Mesodermal cell (in vitro differentiated cells): ENCODE data around the gene RPRD2.

ENCODE experiments used
- H3K27ac ChIP-seq: 2 replicates; pipeline ENCODE4 v1.7.0; 2013; ENCODE audit warnings: mild to moderate bottlenecking, low read depth, low read length, moderate library complexity; ENCODE audit not compliant: severe bottlenecking
- H3K36me3 ChIP-seq: 2 replicates; pipeline ENCODE4 v1.7.1; 2013; ENCODE audit warnings: mild to moderate bottlenecking, low read length, moderate library complexity; ENCODE audit not compliant: control insufficient read depth, insufficient read depth
- H3K4me1 ChIP-seq: one replicate; pipeline ENCODE4 v1.7.1; 2013; ENCODE audit warnings: mild to moderate bottlenecking, low read length; ENCODE audit not compliant: insufficient read depth, control insufficient read depth, poor library complexity, severe bottlenecking
- H3K4me3 ChIP-seq: 2 replicates; pipeline ENCODE4 v1.7.0; 2013; ENCODE audit warnings: low read length, control low read depth, mild to moderate bottlenecking; ENCODE audit not compliant: insufficient read depth, poor library complexity, severe bottlenecking; ENCODE audit errors: extremely low read depth
- H3K9me3 ChIP-seq: 2 replicates; pipeline ENCODE4 v1.7.1; 2013; ENCODE audit warnings: mild to moderate bottlenecking, low read length, moderate library complexity; ENCODE audit not compliant: control insufficient read depth
- WGBS, 2 experiments: methylation state at CpG; one replicate each; pipeline ENCODE4 v1.1.5; 2013; ENCODE audit warnings: missing lambda C conversion rate in 2 of 2; ENCODE audit not compliant: insufficient coverage in 2 of 2; 5-methylcytosine and 5-hydroxymethylcytosine counted together

The RPRD2 gene

GRCh38 chr1:150414592-150414991 is 50.6 kb downstream of the RPRD2 start:
- Histone ChIP-seq H3K36me3 (peaks cover 13% of the 10 kb centered on the region), H3K27ac (no peak overlapping the region), H3K4me1 (no peaks in the 10 kb centered on the region), H3K9me3 (no peaks in the 10 kb centered on the region), H3K4me3 (no peak overlapping the region)
- WGBS, 2 experiments = no CpG with 5 or more reads among the region's 4 CpGs

DNA sequence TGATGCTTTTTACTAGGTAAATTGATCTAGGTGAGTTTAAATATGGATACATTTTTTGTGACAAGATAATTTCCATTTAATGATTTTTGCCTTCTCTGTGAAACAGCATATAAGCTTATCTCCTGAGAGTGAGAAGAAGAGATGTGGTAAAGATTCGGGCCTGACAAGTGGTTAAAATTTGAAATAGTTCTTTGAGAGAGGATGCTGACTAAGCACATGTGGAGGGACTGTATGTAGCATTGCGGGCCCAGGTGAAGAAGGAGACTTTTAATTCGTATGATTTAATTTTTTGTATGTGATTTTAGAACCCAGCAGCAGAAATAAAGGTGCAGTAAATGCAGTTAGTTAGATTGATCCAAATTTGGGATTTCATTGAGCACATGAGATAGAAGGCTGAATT is 51.9 kb downstream of the RPRD2 start:
- Histone ChIP-seq H3K4me1 (no peaks in the 10 kb centered on the region), H3K4me3 (no peak overlapping the region), H3K27ac (no peak overlapping the region), H3K36me3 (peaks cover 18% of the 10 kb centered on the region), H3K9me3 (no peaks in the 10 kb centered on the region)
- WGBS, 2 experiments = 96 to 98% methylated on average over 3 of the region's 3 CpGs

DNA sequence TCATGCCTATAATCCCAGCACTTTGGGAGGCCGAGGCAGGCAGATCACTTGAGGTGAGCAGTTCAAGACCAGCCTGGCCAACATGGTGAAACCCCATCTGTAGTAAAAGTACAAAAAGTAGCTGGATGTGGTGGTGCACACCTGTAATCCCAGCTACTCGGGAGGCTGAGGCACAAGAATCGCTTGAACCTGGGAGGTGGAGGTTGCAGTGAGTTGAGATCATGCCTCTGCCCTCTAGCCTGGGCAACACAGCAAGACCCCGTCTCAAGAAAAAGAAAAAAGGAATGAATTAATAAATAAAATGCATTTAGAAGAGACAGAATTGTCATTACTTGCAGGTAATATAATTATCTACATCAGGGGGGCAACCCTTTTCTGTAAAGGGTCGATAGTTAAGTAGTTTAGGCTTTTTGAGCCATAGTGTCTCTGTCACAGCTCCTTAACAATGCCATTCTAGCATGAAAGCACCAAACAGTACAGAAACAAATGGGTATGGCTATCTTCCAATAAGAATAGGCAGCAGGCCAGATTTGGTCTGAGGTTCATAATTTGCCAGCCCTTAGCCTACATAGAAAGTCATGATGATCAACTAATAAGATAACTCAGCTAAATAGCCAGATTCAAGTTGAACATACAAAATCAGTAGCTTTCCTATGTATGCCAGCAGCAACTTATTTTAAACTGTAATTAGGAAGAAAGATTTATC is 56.8 kb downstream of the RPRD2 start:
- Histone ChIP-seq H3K27ac (no peak overlapping the region), H3K36me3 (peaks cover 27% of the 10 kb centered on the region), H3K4me3 (no peak overlapping the region), H3K9me3 (no peaks in the 10 kb centered on the region), H3K4me1 (no peaks in the 10 kb centered on the region)
- WGBS, 2 experiments = 92 to 95% methylated on average over 3 to 4 of the region's 5 CpGs

- Histone ChIP-seq H3K9me3 (no peaks in the 10 kb centered on the region), H3K27ac (no peak overlapping the region), H3K4me3 (no peak overlapping the region), H3K36me3 (peaks cover 31% of the 10 kb centered on the region), H3K4me1 (no peaks in the 10 kb centered on the region)
- WGBS, 2 experiments = no CpG with 5 or more reads among the region's 2 CpGs
Measured at GRCh38 chr1:150422541-150422940, 58.6 kb downstream of the RPRD2 start.

- peaks cover 4% of the 10 kb centered on the region for H3K36me3 ChIP-seq
- no peaks in the 10 kb centered on the region for H3K9me3 ChIP-seq
- H3K4me3 ChIP-seq = no peak overlapping the region
- WGBS, 2 experiments = no CpG with 5 or more reads among the region's 3 CpGs
- no peaks in the 10 kb centered on the region for H3K4me1 ChIP-seq
- H3K27ac ChIP-seq = no peak overlapping the region
Measured at GRCh38 chr1:150429805-150430204, 65.9 kb downstream of the RPRD2 start.

GRCh38 chr1:150441121-150441520 is 77.2 kb downstream of the RPRD2 start:
- H3K36me3 ChIP-seq = peaks cover 37% of the 10 kb centered on the region
- H3K4me3 ChIP-seq = no peak overlapping the region
- WGBS, 2 experiments = 85 to 100% methylated on average over 2 of the region's 2 CpGs
- H3K27ac ChIP-seq = no peak overlapping the region
- no peaks in the 10 kb centered on the region for H3K9me3 ChIP-seq
- no peaks in the 10 kb centered on the region for H3K4me1 ChIP-seq

DNA sequence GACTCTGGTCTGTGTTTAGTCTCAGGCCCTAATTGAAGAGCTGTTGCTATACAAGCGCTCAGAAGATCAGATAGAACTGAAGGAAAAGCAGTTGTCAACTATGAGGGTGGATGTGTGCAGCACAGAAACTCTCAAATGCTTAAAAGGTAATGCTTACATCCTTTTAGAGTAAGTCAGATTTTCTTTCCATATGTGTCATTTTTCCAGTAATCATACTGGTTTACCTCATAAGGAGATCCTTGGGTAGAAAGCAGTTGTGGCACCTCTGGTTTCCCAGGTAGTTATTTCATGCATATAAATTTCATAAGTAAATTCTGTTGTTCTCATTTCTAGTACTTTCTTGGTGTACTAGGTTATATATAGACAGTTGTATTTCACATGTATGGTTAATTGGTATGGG is 80.3 kb downstream of the RPRD2 start:
- no peaks in the 10 kb centered on the region for H3K9me3 ChIP-seq
- no peak overlapping the region for H3K4me3 ChIP-seq
- no peaks in the 10 kb centered on the region for H3K4me1 ChIP-seq
- H3K27ac ChIP-seq = no peak overlapping the region
- H3K36me3 ChIP-seq = peaks cover 60% of the 10 kb centered on the region
- 83 to 100% methylated on average over 1 of the region's 1 CpG for WGBS, 2 experiments

DNA sequence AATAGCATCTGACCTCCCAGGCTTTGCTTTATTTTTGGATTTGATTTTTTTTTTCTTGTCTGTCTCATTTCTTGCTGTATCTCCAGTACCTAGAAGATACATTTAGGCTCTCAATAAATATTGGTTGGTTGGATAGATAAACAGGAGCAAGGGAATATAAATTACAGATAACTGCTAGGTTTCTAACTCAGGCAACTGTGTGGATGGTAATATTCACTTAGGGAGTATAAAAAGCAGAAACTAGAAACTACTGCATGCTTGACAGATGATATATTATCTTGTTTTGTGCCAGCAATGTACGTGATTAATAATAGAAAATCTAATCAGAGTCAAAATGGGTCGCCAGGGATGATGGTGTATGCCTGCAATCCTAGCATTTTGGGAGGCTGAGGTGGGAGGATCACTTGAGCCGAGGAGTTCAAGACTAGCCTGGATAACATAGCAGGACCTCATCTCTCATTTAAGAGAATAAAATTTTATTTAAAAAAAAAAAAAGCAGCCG is 92.2 kb downstream of the RPRD2 start:
- H3K4me1 ChIP-seq = no peaks in the 10 kb centered on the region
- no peaks in the 10 kb centered on the region for H3K9me3 ChIP-seq
- H3K27ac ChIP-seq = no peak overlapping the region
- 94 to 100% methylated on average over 3 of the region's 4 CpGs for WGBS, 2 experiments
- H3K4me3 ChIP-seq = no peak overlapping the region
- peaks cover 79% of the 10 kb centered on the region for H3K36me3 ChIP-seq

GRCh38 chr1:150464422-150464826 is 100.5 kb downstream of the RPRD2 start:
- Histone ChIP-seq H3K36me3 (peaks cover 64% of the 10 kb centered on the region), H3K4me1 (no peaks in the 10 kb centered on the region)
- 41 to 77% methylated on average over 2 to 3 of the region's 4 CpGs for WGBS, 2 experiments

GRCh38 chr1:150466964-150467363 is 103.0 kb downstream of the RPRD2 start:
- Histone ChIP-seq H3K9me3 (no peaks in the 10 kb centered on the region), H3K27ac (no peak overlapping the region), H3K36me3 (peaks cover 66% of the 10 kb centered on the region), H3K4me3 (no peak overlapping the region), H3K4me1 (no peaks in the 10 kb centered on the region)

More at GRCh38 chr1:150464422-150464826, 100.5 kb downstream of the RPRD2 start:
- no peaks in the 10 kb centered on the region for H3K9me3 ChIP-seq
- no peak overlapping the region for H3K27ac ChIP-seq
- no peak overlapping the region for H3K4me3 ChIP-seq

DNA sequence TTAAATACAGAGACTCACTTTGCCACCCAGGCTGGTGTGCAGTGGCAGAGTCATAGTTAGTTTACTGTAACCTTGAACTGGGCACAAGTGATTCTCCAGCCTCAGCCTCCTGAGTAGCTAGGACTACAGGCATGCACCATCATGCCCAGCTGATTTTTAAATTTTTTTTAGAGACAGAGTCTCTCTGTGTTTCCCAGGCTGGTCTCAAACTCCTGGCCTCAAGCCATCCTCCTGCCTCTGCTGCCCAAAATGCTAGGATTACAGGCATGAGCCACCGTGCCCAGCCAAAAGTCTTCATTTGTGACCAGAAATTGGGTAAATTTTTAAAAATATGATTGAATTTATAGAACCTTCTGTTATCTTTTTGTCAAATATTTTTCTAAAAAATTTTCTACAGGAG is 105.3 kb downstream of the RPRD2 start:
- peaks cover 78% of the 10 kb centered on the region for H3K36me3 ChIP-seq
- WGBS, 2 experiments = no CpG with 5 or more reads among the region's 1 CpG
- no peaks in the 10 kb centered on the region for H3K4me1 ChIP-seq
- H3K9me3 ChIP-seq = no peaks in the 10 kb centered on the region
- H3K27ac ChIP-seq = no peak overlapping the region
- no peak overlapping the region for H3K4me3 ChIP-seq
